Osteoblast (primary cell): ENCODE results near the gene ADK. TPM values are rescaled to one million over a fixed set of nuclear protein-coding genes. Genes with fewer than 3 reads are reported as not detected.
A peak's percentile ranks its signal among the peaks of the same experiment; 100 is the strongest.

ENCODE experiments used
- DNase-seq: peaks from one replicate; pipeline ENCODE4 v3.0.0; 2011; ENCODE audit warnings: low spot score, mixed read lengths; ENCODE audit not compliant: insufficient read length; ENCODE audit errors: missing footprints
- H2AFZ ChIP-seq: 2 replicates; pipeline ENCODE4 v1.6.0; 2011; ENCODE audit warnings: mild to moderate bottlenecking, low read length
- H3K27ac ChIP-seq: 2 replicates; pipeline ENCODE4 v1.5.1; 2011; ENCODE audit warnings: mild to moderate bottlenecking, low read depth, low read length, moderate library complexity
- H3K27me3 ChIP-seq: 2 replicates; pipeline ENCODE4 v1.6.0; 2012; ENCODE audit warnings: mild to moderate bottlenecking, control low read depth, inconsistent platforms, low read length, moderate library complexity; ENCODE audit not compliant: insufficient read depth
- H3K36me3 ChIP-seq: 2 replicates; pipeline ENCODE4 v1.5.1; 2011; ENCODE audit warnings: mild to moderate bottlenecking, low read length, control low read depth, moderate library complexity; ENCODE audit not compliant: insufficient read depth
- H3K4me1 ChIP-seq: 2 replicates; pipeline ENCODE4 v1.5.1; 2011; ENCODE audit warnings: mild to moderate bottlenecking, low read length, control low read depth, moderate library complexity; ENCODE audit not compliant: insufficient read depth
- H3K4me2 ChIP-seq: 2 replicates; pipeline ENCODE4 v1.6.0; 2011; ENCODE audit warnings: mild to moderate bottlenecking, low read length; ENCODE audit not compliant: insufficient read depth
- H3K4me3 ChIP-seq: fragments of 200-600 bp; sonication (generic); 3 replicates; pipeline ENCODE4 v1.5.1; 2012; ENCODE audit warnings: mild to moderate bottlenecking, low read length, inconsistent platforms; ENCODE audit not compliant: insufficient read depth
- H3K79me2 ChIP-seq: 2 replicates; pipeline ENCODE4 v1.6.0; 2012; ENCODE audit warnings: mild to moderate bottlenecking, low read length, control low read depth, inconsistent platforms; ENCODE audit not compliant: insufficient read depth
- H3K9me3 ChIP-seq: 2 replicates; pipeline ENCODE4 v1.5.1; 2011; ENCODE audit warnings: low read depth, low read length, control low read depth
- H4K20me1 ChIP-seq: 2 replicates; pipeline ENCODE4 v1.6.0; 2012; ENCODE audit warnings: mild to moderate bottlenecking, low read length, control low read depth; ENCODE audit not compliant: insufficient read depth
- CTCF ChIP-seq: IDR thresholded peaks from 2 replicates; pipeline ENCODE4 v1.5.1; 2011; ENCODE audit warnings: mild to moderate bottlenecking, low read depth, low read length, moderate library complexity; ENCODE audit errors: extremely low read depth
- total RNA-seq: library from RNA; depleted of rRNA; stranded (reverse); fragments of >200 nt; gene quantifications from 2 replicates; pipeline ENCODE4 v1.2.3, GENCODE V29; 2012

ADK gene
- total RNA-seq, 1 donor = 34.0 TPM

- H3K4me1 ChIP-seq = no peaks in the 10 kb centered on the region
- H2AFZ ChIP-seq = no peak overlapping the region
- no peak overlapping the region for H3K4me2 ChIP-seq
- no peaks in the 10 kb centered on the region for H3K9me3 ChIP-seq
- no peaks in the 10 kb centered on the region for H3K27me3 ChIP-seq
- no peaks in the 10 kb centered on the region for H3K36me3 ChIP-seq
- no peak overlapping the region for H3K4me3 ChIP-seq
- peak; percentile 9 for DNase-seq
- TF ChIP-seq CTCF = no peak
- H3K79me2 ChIP-seq = no peaks in the 10 kb centered on the region
- no peaks in the 10 kb centered on the region for H4K20me1 ChIP-seq
- H3K27ac ChIP-seq = no peak overlapping the region
Measured at GRCh38 chr10:74610299-74610698, 459.3 kb downstream of the ADK start.

- DNase-seq = no peak
- H3K4me3 ChIP-seq = no peak overlapping the region
- no peaks in the 10 kb centered on the region for H3K4me1 ChIP-seq
- no peaks in the 10 kb centered on the region for H3K9me3 ChIP-seq
- H3K4me2 ChIP-seq = no peak overlapping the region
- no peaks in the 10 kb centered on the region for H3K79me2 ChIP-seq
- H3K27ac ChIP-seq = no peak overlapping the region
- H2AFZ ChIP-seq = no peak overlapping the region
- no peaks in the 10 kb centered on the region for H3K27me3 ChIP-seq
- no peak for TF ChIP-seq CTCF
- no peaks in the 10 kb centered on the region for H3K36me3 ChIP-seq
- no peaks in the 10 kb centered on the region for H4K20me1 ChIP-seq
Measured at GRCh38 chr10:74612195-74612594, 461.2 kb downstream of the ADK start.

- H3K4me3 ChIP-seq = no peak overlapping the region
- no peaks in the 10 kb centered on the region for H4K20me1 ChIP-seq
Measured at GRCh38 chr10:74620626-74621025, 469.6 kb downstream of the ADK start.

GRCh38 chr10:74623786-74624185 lies 472.8 kb downstream of the ADK start:
- Histone ChIP-seq H3K4me3 (no peak overlapping the region), H3K4me2 (no peak overlapping the region), H2AFZ (no peak overlapping the region), H4K20me1 (no peaks in the 10 kb centered on the region), H3K27me3 (no peaks in the 10 kb centered on the region), H3K27ac (no peak overlapping the region), H3K4me1 (no peaks in the 10 kb centered on the region), H3K9me3 (no peaks in the 10 kb centered on the region), H3K79me2 (no peaks in the 10 kb centered on the region), H3K36me3 (no peaks in the 10 kb centered on the region)
- no peak for DNase-seq
- no peak for TF ChIP-seq CTCF

More at GRCh38 chr10:74620626-74621025, 469.6 kb downstream of the ADK start:
- H3K79me2 ChIP-seq = no peaks in the 10 kb centered on the region
- H3K27ac ChIP-seq = no peak overlapping the region
- H3K36me3 ChIP-seq = no peaks in the 10 kb centered on the region
- H3K27me3 ChIP-seq = no peaks in the 10 kb centered on the region
- no peak overlapping the region for H3K4me2 ChIP-seq
- no peaks in the 10 kb centered on the region for H3K9me3 ChIP-seq
- H2AFZ ChIP-seq = no peak overlapping the region
- no peaks in the 10 kb centered on the region for H3K4me1 ChIP-seq
- no peak for TF ChIP-seq CTCF
- no peak for DNase-seq
